Activated CD4-positive, alpha-beta memory T cell treated with anti-CD3 and anti-CD28 coated beads for 36 hours (primary cell): ENCODE data around the gene ADAMTS3. TPM values are rescaled to one million over a fixed set of nuclear protein-coding genes. Genes with fewer than 3 reads are reported as not detected.
A peak's percentile ranks its signal among the peaks of the same experiment; 100 is the strongest.
"Not testable (repeated sequence)": the region's sequence is repeated elsewhere in the genome, so short reads cannot be mapped to it uniquely, and the experiment has no call there.

Experiments used
- CTCF ChIA-PET: fragments of 350-600 bp; sonication (Branson Sonifier 250); formaldehyde crosslinking; loops from one replicate; lab custom pipeline; 2021; ENCODE audit warnings: antibody characterized with exemption, inconsistent platforms; lab: Charles Lee
- POLR2A ChIA-PET: fragments of 350-600 bp; sonication (Branson Sonifier 250); formaldehyde crosslinking; loops from one replicate; lab custom pipeline; 2021; ENCODE audit warnings: antibody characterized with exemption; lab: Charles Lee
- DNase-seq: peaks from one replicate; pipeline ENCODE4 v3.0.0-alpha.2; 2020
- H3K27ac Mint-ChIP-seq: one replicate; pipeline ENCODE4 v1.8.0; 2021; ENCODE audit warnings: mixed read lengths
- H3K27me3 Mint-ChIP-seq: one replicate; pipeline ENCODE4 v1.8.0; 2021; ENCODE audit warnings: mixed read lengths
- H3K36me3 Mint-ChIP-seq: one replicate; pipeline ENCODE4 v1.8.0; 2021; ENCODE audit warnings: mixed read lengths
- H3K4me1 Mint-ChIP-seq: one replicate; pipeline ENCODE4 v1.8.0; 2021; ENCODE audit warnings: low read depth, mixed read lengths
- H3K4me3 Mint-ChIP-seq: one replicate; pipeline ENCODE4 v1.8.0; 2021; ENCODE audit warnings: mild to moderate bottlenecking, mixed read lengths
- H3K9me3 Mint-ChIP-seq: one replicate; pipeline ENCODE4 v1.8.0; 2021; ENCODE audit warnings: mixed read lengths
- intact Hi-C: fragments of 100-400 bp; cut with micrococcal nuclease; formaldehyde crosslinking; loops from one replicate; pipeline ENCODE4 v1.15.1; 2023
- total RNA-seq, 2 experiments: library from RNA; stranded (reverse); gene quantifications; one replicate each; pipeline ENCODE4 v1.2.3, GENCODE V29; 2021

The ADAMTS3 gene
- total RNA-seq, 2 experiments from 2014 or later: not detected

DNA sequence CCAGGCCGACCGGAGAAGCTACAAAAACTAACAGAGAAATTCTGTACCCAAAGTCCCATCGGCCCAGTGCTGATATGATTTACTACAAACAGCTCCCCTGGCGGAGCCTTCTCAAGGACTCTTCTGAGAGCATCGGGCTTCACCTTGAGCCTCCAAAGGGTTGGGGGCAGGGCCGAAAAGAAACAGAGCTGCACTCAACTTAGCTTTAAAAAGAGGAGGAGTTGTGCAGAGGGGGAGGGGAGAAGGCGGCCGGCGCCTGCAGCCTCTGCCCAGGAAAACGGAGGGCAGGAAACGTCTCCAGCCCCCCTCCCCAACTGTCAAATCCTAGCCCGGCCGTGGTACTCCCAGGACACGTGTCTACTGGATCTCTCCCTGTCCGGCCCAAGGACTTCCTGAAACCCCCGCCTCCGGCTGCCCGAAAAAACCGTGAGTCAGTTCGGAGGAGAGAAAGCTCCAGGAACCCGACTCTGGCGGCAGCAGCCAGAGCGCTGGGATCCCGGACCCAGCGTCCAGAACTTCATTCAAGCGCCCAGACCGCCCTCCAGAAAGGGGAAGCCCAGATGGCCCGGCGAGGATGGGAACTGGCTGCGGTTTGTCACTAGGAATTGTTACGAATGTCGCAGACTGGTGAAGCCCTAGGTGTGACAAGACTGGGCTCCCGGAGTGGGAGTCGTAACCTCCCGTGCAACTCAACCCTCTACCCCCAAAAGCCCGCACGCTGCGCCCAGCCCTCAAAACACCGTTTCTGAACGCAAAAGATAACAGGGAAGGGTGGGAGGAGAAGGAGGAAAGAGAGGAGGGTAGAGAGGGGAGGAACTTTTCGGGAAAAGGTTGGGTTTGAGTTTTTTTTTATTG, 973 bp downstream of the ADAMTS3 start:
- Mint-ChIP-seq H3K4me3 (peak overlapping the region; percentile 27), H3K27me3 (peaks cover 45% of the 10 kb centered on the region)
- intact Hi-C loops: no loop called here

GRCh38 chr4:72567036-72567435, 2.0 kb downstream of the ADAMTS3 start:
- no peak overlapping the region for H3K27ac Mint-ChIP-seq
- POLR2A ChIA-PET: no interaction called here
- no peak overlapping the region for H3K4me3 Mint-ChIP-seq
- no peaks in the 10 kb centered on the region for H3K9me3 Mint-ChIP-seq
- intact Hi-C loops: no loop called here
- peaks cover 11% of the 10 kb centered on the region for H3K4me1 Mint-ChIP-seq
- CTCF ChIA-PET: no interaction called here
- no peak for DNase-seq
- H3K27me3 Mint-ChIP-seq: peaks cover 41% of the 10 kb centered on the region
- no peaks in the 10 kb centered on the region for H3K36me3 Mint-ChIP-seq

More for the DNA sequence above, 973 bp downstream of the ADAMTS3 start:
- peak; percentile 21 for DNase-seq
- POLR2A ChIA-PET: no interaction called here
- no peak overlapping the region for H3K27ac Mint-ChIP-seq
- H3K4me1 Mint-ChIP-seq: peaks cover 11% of the 10 kb centered on the region
- H3K9me3 Mint-ChIP-seq: no peaks in the 10 kb centered on the region
- H3K36me3 Mint-ChIP-seq: no peaks in the 10 kb centered on the region
- CTCF ChIA-PET: no interaction called here

DNA sequence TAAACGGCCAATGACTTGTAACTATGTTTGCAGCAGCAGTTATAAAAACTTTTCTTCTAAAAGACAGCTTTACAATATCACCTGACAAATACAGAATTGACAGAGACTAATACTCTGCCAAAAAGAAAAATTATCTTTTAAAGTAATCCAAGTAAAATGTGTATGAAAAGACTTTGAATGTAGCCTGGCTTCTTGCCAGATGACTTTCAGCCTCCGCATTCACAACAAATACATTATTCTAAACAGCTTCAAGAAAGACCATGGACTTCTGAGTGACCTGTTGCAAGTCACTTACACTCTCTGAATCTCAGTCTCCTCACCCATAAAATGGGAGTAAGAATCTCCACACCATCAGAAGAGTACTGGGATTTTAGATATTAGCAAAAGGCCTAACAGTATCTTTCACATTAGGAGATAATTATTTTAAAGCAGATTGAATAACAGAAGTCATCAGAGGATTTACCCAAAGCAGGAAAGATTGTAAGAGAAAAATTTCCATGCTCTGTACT, 2.5 kb downstream of the ADAMTS3 start:
- POLR2A ChIA-PET: no interaction called here
- Mint-ChIP-seq H3K27ac (no peak overlapping the region), H3K4me3 (no peak overlapping the region), H3K9me3 (no peaks in the 10 kb centered on the region), H3K36me3 (no peaks in the 10 kb centered on the region), H3K4me1 (peaks cover 11% of the 10 kb centered on the region), H3K27me3 (peaks cover 41% of the 10 kb centered on the region)
- intact Hi-C loops: no loop called here
- no peak for DNase-seq
- CTCF ChIA-PET: no interaction called here

- CTCF ChIA-PET: no interaction called here
- Mint-ChIP-seq H3K27me3 (peaks cover 29% of the 10 kb centered on the region), H3K4me3 (no peak overlapping the region), H3K36me3 (no peaks in the 10 kb centered on the region), H3K27ac (no peak overlapping the region), H3K4me1 (peaks cover 10% of the 10 kb centered on the region), H3K9me3 (no peaks in the 10 kb centered on the region)
- POLR2A ChIA-PET: no interaction called here
- intact Hi-C loops: no loop called here
- no peak for DNase-seq
Observed at GRCh38 chr4:72564789-72565188, 4.2 kb downstream of the ADAMTS3 start.

GRCh38 chr4:72564184-72564583, 4.8 kb downstream of the ADAMTS3 start:
- ChIA-PET POLR2A (no interaction called here), CTCF (no interaction called here)
- DNase-seq: no peak
- Mint-ChIP-seq H3K4me3 (no peak overlapping the region), H3K27me3 (peaks cover 26% of the 10 kb centered on the region), H3K4me1 (peaks cover 8% of the 10 kb centered on the region), H3K36me3 (no peaks in the 10 kb centered on the region), H3K9me3 (no peaks in the 10 kb centered on the region), H3K27ac (no peak overlapping the region)
- intact Hi-C loops: no loop called here

DNA sequence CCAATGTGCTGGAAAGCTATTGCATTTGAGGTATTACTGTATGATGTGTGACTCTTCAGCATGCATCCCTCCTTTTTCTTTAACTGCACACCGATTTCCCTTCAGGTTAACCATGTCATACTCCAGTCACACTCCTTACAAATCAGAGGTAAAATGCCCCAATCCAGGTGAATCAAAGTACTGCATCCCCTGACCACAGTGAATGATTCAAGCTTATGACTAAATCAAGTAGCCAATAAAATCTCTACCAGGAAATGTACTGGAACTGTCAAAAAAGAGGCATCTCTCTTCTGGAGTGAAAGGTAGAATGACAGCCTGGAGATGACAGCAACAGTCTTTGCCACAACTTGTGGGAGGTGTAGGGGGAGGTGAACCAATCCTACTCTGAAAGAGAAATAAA, 10.4 kb downstream of the ADAMTS3 start:
- POLR2A ChIA-PET: no interaction called here
- CTCF ChIA-PET: no interaction called here
- no peak overlapping the region for H3K4me3 Mint-ChIP-seq
- H3K4me1 Mint-ChIP-seq: no peaks in the 10 kb centered on the region
- no peaks in the 10 kb centered on the region for H3K9me3 Mint-ChIP-seq
- no peak for DNase-seq
- no peaks in the 10 kb centered on the region for H3K36me3 Mint-ChIP-seq
- intact Hi-C loops: no loop called here
- H3K27ac Mint-ChIP-seq: no peak overlapping the region
- H3K27me3 Mint-ChIP-seq: peaks cover 6% of the 10 kb centered on the region

DNA sequence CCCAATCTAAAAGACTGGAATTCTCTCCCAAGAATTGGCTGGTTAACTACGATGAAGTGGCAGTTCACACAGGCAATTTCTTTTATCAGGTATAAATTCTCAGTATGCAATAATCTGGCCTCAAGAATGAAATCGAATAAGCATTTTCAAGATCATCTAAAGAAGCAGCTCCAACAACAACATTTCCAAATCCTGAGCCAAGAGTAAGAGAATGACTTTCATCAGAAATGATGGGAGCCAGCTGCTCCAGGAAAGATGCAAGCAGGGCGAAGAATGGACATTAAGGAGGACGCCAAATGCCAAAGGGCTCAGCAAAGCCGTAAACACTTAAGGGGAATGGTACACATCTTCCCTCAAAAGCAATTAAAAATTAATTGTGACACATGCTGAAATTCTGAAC, 12.0 kb downstream of the ADAMTS3 start:
- Mint-ChIP-seq H3K27ac (no peak overlapping the region), H3K27me3 (peaks cover 6% of the 10 kb centered on the region), H3K36me3 (no peaks in the 10 kb centered on the region), H3K9me3 (no peaks in the 10 kb centered on the region), H3K4me1 (no peaks in the 10 kb centered on the region), H3K4me3 (no peak overlapping the region)
- ChIA-PET CTCF (no interaction called here), POLR2A (no interaction called here)
- intact Hi-C loops: no loop called here
- no peak for DNase-seq

- Mint-ChIP-seq H3K36me3 (no peaks in the 10 kb centered on the region), H3K9me3 (no peaks in the 10 kb centered on the region), H3K4me3 (no peak overlapping the region), H3K27me3 (peaks cover 6% of the 10 kb centered on the region), H3K4me1 (no peaks in the 10 kb centered on the region), H3K27ac (no peak overlapping the region)
- intact Hi-C loops: no loop called here
- ChIA-PET CTCF (no interaction called here), POLR2A (no interaction called here)
- DNase-seq: no peak
Observed at GRCh38 chr4:72555377-72555831, 13.6 kb downstream of the ADAMTS3 start.

DNA sequence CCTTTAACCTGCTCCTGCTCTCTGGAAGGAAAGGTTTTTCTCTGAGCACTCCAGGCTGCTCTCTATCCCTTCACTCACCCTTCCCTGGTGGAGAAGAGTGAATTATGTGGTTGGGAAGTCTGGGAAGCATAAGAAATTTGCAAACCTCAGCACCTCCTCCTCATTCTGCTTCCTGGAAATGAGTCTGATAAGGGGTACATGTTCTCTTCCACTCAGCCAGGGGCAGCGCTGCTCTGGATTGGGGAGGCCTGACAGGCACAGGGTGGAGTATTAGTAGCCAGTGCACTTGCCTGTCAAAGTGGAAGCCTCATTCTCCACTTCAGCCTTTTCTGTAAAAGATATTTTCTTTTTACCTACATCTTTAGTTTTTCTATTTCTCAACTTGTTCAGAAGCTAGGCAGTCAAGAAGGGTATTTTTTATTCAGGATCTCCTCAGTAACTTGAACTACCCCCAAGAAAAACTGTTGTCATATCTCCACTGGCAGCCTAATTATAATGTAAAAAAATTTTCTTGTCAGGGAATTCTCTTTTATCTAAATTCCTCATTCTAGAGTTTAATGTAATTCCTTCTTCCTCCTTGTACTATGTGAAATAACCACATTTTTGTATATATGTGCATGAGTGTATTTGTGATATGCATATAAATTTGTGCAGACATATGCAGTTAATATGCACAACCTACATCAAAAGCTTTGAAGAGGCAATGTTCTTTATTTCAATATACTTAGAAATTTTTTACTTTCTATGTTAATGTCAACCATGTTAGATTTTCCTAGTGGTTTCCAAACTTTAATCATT, 15.3 kb downstream of the ADAMTS3 start:
- H3K4me1 Mint-ChIP-seq: no peaks in the 10 kb centered on the region
- H3K4me3 Mint-ChIP-seq: no peak overlapping the region
- intact Hi-C loops: no loop called here
- H3K36me3 Mint-ChIP-seq: no peaks in the 10 kb centered on the region
- no peak for DNase-seq
- H3K27me3 Mint-ChIP-seq: peaks cover 5% of the 10 kb centered on the region
- POLR2A ChIA-PET: no interaction called here
- CTCF ChIA-PET: no interaction called here
- no peak overlapping the region for H3K27ac Mint-ChIP-seq
- H3K9me3 Mint-ChIP-seq: no peaks in the 10 kb centered on the region

DNA sequence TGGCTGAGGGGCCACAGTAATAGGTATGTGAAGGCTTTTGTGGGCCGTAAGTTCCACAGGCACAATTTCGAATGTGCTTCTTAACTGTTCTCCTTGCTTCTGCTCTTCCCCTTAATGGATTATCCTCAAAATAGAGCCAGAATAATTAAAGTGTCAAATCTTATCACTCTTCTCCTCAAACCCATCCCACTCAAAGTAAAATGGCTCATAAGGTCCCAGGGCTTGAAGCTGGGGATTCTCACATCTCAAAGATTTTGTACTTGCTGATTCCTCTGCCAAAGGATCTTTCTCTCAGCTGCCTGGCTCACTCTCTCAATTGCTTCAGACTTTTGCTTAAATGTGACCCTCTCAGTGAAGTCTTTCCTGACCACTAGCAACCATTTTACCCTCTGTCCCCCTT, 16.6 kb downstream of the ADAMTS3 start:
- H3K27me3 Mint-ChIP-seq: peaks cover 2% of the 10 kb centered on the region
- intact Hi-C loops: no loop called here
- POLR2A ChIA-PET: no interaction called here
- CTCF ChIA-PET: no interaction called here
- H3K4me1 Mint-ChIP-seq: no peaks in the 10 kb centered on the region
- H3K9me3 Mint-ChIP-seq: no peaks in the 10 kb centered on the region
- no peak overlapping the region for H3K27ac Mint-ChIP-seq
- no peak for DNase-seq
- no peaks in the 10 kb centered on the region for H3K36me3 Mint-ChIP-seq
- no peak overlapping the region for H3K4me3 Mint-ChIP-seq

DNA sequence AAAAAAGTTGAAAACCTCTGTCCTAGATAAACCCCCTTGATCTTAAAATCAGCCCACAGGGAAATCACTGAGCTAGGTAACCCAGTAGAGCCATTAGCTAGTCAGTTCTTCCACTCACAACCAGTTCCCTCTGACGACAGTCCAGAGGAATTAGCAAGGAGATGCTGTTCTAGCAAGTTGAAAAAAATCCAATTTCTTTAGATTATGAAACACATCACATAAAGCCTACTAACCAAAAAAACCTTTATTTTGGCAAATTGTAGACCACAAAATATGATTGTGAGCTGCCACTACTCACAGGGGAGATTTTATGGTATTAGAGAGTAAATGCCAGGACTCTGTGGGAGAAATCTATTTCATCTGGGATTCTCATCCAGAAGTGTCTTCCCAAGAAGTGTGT, 22.6 kb downstream of the ADAMTS3 start:
- no peak overlapping the region for H3K4me3 Mint-ChIP-seq
- CTCF ChIA-PET: no interaction called here
- DNase-seq: no peak
- intact Hi-C loops: no loop called here
- no peaks in the 10 kb centered on the region for H3K36me3 Mint-ChIP-seq
- POLR2A ChIA-PET: no interaction called here
- peaks cover 2% of the 10 kb centered on the region for H3K9me3 Mint-ChIP-seq
- no peaks in the 10 kb centered on the region for H3K4me1 Mint-ChIP-seq
- no peak overlapping the region for H3K27ac Mint-ChIP-seq
- no peaks in the 10 kb centered on the region for H3K27me3 Mint-ChIP-seq

DNA sequence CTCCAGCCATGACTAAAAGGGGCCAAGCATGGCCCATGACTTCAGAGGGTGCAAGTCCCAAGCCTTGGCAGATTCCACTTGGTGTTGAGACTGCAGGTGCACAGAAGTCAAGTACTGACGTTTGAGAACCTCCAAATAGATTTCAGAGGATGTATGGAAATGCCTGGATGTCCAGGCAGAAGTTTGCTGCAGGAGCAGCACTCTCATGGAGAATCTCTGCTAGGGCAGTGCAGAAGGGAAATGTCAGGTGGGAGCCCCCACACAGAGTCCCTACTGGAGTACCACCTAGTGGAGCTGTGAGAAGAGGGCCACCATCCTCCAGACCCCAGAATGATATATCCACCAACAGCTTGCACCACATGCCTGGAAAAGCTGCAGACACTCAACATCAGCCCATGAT, 28.3 kb downstream of the ADAMTS3 start:
- intact Hi-C loops, POLR2A ChIA-PET, H3K27ac Mint-ChIP-seq, H3K27me3 Mint-ChIP-seq, DNase-seq, H3K4me1 Mint-ChIP-seq, CTCF ChIA-PET, H3K4me3 Mint-ChIP-seq, H3K36me3 Mint-ChIP-seq: not testable (repeated sequence)
- H3K9me3 Mint-ChIP-seq: peaks cover 15% of the 10 kb centered on the region
